ENCODE results near the gene LRRK1.

GRCh38 chr15:101092156-101092866 is 173.2 kb downstream of the LRRK1 start:
- no peak for TF ChIP-seq CTCF (conservative IDR thresholded peaks at IDR 0.05)
- no peak for TF ChIP-seq ZFX (IDR thresholded peaks at IDR 0.05)

All from C4-2B (cell line).